IPS-15b (cell line): ENCODE measurements around the gene METTL8.

Experiments
- H3K27me3 ChIP-seq: one replicate; pipeline ENCODE4 v1.6.1; 2013; ENCODE audit warnings: low read length; ENCODE audit not compliant: control insufficient read depth, insufficient read depth
- H3K36me3 ChIP-seq: one replicate; pipeline ENCODE4 v1.6.1; 2013; ENCODE audit warnings: low read length; ENCODE audit not compliant: control insufficient read depth, insufficient read depth
- H3K4me1 ChIP-seq: one replicate; pipeline ENCODE4 v1.6.1; 2013; ENCODE audit warnings: mild to moderate bottlenecking, low read length; ENCODE audit not compliant: control insufficient read depth, insufficient read depth
- H3K4me3 ChIP-seq: one replicate; pipeline ENCODE4 v1.5.1; 2013; ENCODE audit warnings: low read depth, low read length
- H3K9ac ChIP-seq: one replicate; pipeline ENCODE4 v1.6.1; 2013; ENCODE audit warnings: low read depth, mild to moderate bottlenecking, low read length
- H3K9me3 ChIP-seq: one replicate; pipeline ENCODE4 v1.6.1; 2013; ENCODE audit warnings: mild to moderate bottlenecking, low read length; ENCODE audit not compliant: control insufficient read depth, insufficient read depth

METTL8 gene

GRCh38 chr2:171330155-171330956 is 103.4 kb downstream of the METTL8 start:
- Histone ChIP-seq H3K4me3 (no peak overlapping the region), H3K36me3 (no peaks in the 10 kb centered on the region), H3K9me3 (no peaks in the 10 kb centered on the region), H3K4me1 (peaks cover 18% of the 10 kb centered on the region), H3K9ac (no peak overlapping the region), H3K27me3 (no peaks in the 10 kb centered on the region)

DNA sequence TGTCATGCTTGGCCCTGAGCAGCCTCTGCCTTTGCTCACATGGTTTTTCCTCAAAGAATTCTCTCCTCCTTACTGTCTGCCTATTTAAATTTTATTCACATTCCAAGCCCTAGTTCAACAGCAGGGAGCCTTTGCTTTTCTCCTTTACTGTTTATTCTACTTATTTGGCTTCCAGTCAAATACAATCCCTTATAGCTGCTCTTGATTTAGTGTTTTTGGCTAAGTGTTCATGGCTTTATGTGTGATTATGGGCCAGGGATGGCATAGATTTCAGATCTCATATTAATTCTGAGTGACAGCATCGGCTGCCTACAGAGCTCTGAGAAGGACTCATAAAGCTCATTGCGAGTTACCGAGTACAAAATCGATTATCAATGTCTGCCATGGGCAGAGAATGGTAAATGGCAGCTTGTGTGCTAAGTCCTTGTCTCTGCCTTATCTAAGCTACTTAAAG is 106.7 kb downstream of the METTL8 start:
- Histone ChIP-seq H3K9ac (no peak overlapping the region), H3K4me1 (peaks cover 27% of the 10 kb centered on the region), H3K4me3 (no peak overlapping the region), H3K36me3 (no peaks in the 10 kb centered on the region), H3K9me3 (no peaks in the 10 kb centered on the region), H3K27me3 (no peaks in the 10 kb centered on the region)

- H3K36me3 ChIP-seq, result no peaks in the 10 kb centered on the region
- H3K9me3 ChIP-seq, result no peaks in the 10 kb centered on the region
- H3K27me3 ChIP-seq, result no peaks in the 10 kb centered on the region
- H3K4me1 ChIP-seq, result peaks cover 27% of the 10 kb centered on the region
- no peak overlapping the region for H3K9ac ChIP-seq
- no peak overlapping the region for H3K4me3 ChIP-seq
Measured at GRCh38 chr2:171325886-171326585, 107.8 kb downstream of the METTL8 start.

DNA sequence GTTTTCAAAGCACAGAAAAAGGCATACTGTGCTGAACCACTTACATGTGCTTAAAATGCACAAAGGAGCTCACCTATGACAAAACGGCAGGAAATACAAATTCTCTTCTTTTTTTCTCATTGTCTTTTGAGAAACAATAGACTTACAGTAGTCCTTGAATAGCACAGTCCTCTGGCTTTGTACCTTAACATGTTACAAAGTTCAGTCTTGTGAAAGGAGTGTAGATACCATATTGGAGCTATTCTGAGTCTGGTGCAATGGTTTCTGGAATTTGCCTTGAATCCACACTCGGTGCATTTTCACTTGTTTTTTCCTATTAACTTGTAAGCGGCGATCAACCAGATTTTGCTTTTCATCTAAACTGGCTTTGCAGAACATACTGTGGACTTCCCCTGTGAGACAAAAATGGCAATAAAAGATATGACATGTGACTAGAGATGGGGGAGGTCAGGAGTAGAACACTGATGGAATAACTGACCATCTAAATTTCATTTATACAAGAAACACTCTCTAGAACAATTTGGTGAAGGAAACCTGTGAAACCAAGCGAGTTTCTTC is 109.7 kb downstream of the METTL8 start:
- H3K4me1 ChIP-seq, result peaks cover 43% of the 10 kb centered on the region
- H3K9ac ChIP-seq, result no peak overlapping the region
- no peak overlapping the region for H3K4me3 ChIP-seq
- H3K9me3 ChIP-seq, result no peaks in the 10 kb centered on the region
- H3K27me3 ChIP-seq, result no peaks in the 10 kb centered on the region
- H3K36me3 ChIP-seq, result no peaks in the 10 kb centered on the region

- no peaks in the 10 kb centered on the region for H3K36me3 ChIP-seq
- H3K4me1 ChIP-seq, result peaks cover 50% of the 10 kb centered on the region
- H3K9ac ChIP-seq, result no peak overlapping the region
- no peaks in the 10 kb centered on the region for H3K9me3 ChIP-seq
- H3K27me3 ChIP-seq, result no peaks in the 10 kb centered on the region
- no peak overlapping the region for H3K4me3 ChIP-seq
Measured at GRCh38 chr2:171322928-171323327, 110.9 kb downstream of the METTL8 start.

- Histone ChIP-seq H3K4me1 (peaks cover 53% of the 10 kb centered on the region), H3K36me3 (no peaks in the 10 kb centered on the region), H3K4me3 (no peak overlapping the region), H3K9me3 (no peaks in the 10 kb centered on the region), H3K27me3 (no peaks in the 10 kb centered on the region), H3K9ac (no peak overlapping the region)
Measured at GRCh38 chr2:171320731-171321130, 113.1 kb downstream of the METTL8 start.

- Histone ChIP-seq H3K4me3 (no peak overlapping the region), H3K9ac (no peak overlapping the region), H3K9me3 (no peaks in the 10 kb centered on the region), H3K36me3 (no peaks in the 10 kb centered on the region), H3K4me1 (peaks cover 56% of the 10 kb centered on the region), H3K27me3 (no peaks in the 10 kb centered on the region)
Measured at GRCh38 chr2:171320208-171320621, 113.6 kb downstream of the METTL8 start.

DNA sequence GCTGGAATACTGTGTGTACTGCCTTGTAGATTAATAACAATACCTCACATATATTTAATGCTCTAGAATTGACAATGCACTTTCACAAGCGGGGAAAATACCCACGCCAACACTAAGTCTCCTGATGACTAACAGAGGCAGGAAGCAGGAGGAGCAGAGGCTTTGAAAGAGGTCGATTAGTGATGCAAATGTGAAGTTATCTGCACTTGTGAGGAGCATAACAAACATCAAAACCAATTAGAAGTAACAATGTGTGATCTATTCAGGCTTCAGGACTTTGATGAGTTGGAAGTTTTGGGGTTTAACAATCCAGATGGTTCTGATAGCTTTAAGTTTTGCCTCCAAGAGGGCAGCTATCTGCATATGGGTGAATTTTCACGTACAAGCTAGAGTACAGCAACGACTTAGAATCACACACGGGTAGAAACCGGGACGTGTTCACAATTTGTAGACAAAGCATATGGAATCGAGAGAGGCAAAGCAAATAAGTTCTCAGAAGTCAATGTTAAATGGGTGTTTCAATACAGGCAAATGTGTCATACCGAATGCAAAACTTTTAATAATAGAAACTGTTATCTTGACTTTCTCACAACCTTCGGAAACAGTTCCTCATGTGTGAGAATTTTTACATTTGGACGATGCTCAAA is 114.5 kb downstream of the METTL8 start:
- H3K4me3 ChIP-seq, result no peak overlapping the region
- no peak overlapping the region for H3K9ac ChIP-seq
- H3K27me3 ChIP-seq, result no peaks in the 10 kb centered on the region
- no peaks in the 10 kb centered on the region for H3K36me3 ChIP-seq
- H3K9me3 ChIP-seq, result no peaks in the 10 kb centered on the region
- H3K4me1 ChIP-seq, result peaks cover 61% of the 10 kb centered on the region

- Histone ChIP-seq H3K9ac (no peak overlapping the region), H3K27me3 (no peaks in the 10 kb centered on the region), H3K4me1 (peaks cover 53% of the 10 kb centered on the region), H3K36me3 (no peaks in the 10 kb centered on the region), H3K4me3 (peak overlapping the region; percentile 3), H3K9me3 (no peaks in the 10 kb centered on the region)
Measured at GRCh38 chr2:171318463-171318934, 115.3 kb downstream of the METTL8 start.

- H3K9me3 ChIP-seq, result peaks cover 3% of the 10 kb centered on the region
- peaks cover 52% of the 10 kb centered on the region for H3K4me1 ChIP-seq
- H3K4me3 ChIP-seq, result no peak overlapping the region
- H3K36me3 ChIP-seq, result no peaks in the 10 kb centered on the region
- H3K9ac ChIP-seq, result peak overlapping the region; percentile 18
- H3K27me3 ChIP-seq, result no peaks in the 10 kb centered on the region
Measured at GRCh38 chr2:171317492-171318125, 116.2 kb downstream of the METTL8 start.

GRCh38 chr2:171316755-171317337 is 116.9 kb downstream of the METTL8 start:
- H3K4me3 ChIP-seq, result no peak overlapping the region
- H3K27me3 ChIP-seq, result no peaks in the 10 kb centered on the region
- peaks cover 10% of the 10 kb centered on the region for H3K9me3 ChIP-seq
- no peaks in the 10 kb centered on the region for H3K36me3 ChIP-seq
- H3K9ac ChIP-seq, result peak overlapping the region; percentile 18
- peaks cover 52% of the 10 kb centered on the region for H3K4me1 ChIP-seq
